ENCODE results near the gene REST. TPM values are rescaled to one million over a fixed set of nuclear protein-coding genes. Genes with fewer than 3 reads are reported as not detected.

Gene REST
- polyA plus RNA-seq, 1 experiment: 13.2 TPM

DNA sequence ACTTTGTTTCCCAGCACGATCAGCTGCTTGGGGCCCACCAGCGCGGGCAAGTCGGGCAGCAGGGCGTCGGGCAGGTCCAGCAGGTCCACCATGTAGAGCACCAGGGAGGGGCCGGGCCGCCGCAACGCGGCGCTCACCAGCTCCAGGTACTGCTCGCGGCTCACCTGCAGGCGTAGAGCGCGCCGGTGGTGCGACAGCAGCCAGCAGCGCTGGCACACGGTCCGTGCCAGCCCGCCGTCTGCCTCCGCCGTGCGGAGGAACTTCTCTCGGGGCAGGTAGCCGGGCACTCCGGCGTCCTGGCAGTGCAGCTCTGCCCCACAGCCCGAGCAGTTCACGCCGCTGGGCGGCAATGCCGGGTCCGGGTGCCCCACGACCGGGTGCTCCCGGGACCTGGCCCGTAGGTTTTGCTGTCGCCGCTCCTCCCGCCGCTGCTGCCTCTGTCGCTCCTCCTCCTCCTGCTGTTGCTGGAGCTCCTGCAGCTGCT is 69.2 kb downstream of the REST start:
- TF ChIP-seq, protein P1, sequence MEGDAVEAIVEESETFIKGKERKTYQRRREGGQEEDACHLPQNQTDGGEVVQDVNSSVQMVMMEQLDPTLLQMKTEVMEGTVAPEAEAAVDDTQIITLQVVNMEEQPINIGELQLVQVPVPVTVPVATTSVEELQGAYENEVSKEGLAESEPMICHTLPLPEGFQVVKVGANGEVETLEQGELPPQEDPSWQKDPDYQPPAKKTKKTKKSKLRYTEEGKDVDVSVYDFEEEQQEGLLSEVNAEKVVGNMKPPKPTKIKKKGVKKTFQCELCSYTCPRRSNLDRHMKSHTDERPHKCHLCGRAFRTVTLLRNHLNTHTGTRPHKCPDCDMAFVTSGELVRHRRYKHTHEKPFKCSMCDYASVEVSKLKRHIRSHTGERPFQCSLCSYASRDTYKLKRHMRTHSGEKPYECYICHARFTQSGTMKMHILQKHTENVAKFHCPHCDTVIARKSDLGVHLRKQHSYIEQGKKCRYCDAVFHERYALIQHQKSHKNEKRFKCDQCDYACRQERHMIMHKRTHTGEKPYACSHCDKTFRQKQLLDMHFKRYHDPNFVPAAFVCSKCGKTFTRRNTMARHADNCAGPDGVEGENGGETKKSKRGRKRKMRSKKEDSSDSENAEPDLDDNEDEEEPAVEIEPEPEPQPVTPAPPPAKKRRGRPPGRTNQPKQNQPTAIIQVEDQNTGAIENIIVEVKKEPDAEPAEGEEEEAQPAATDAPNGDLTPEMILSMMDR (IDR thresholded peaks at IDR 0.05; ENCODE audit: insufficient read depth, low read depth, low read length): peak; percentile 24
- CTCF ChIA-PET: interaction anchor here (1.6 to 2.4 kb wide), 2 partner anchors 14 to 187 kb away, joined by 7 to 11 read pairs; no protein-coding TSS in a partner anchor
- POLR2A ChIA-PET: no interaction called here
- peaks cover 6% of the 10 kb centered on the region for H3K36me3 ChIP-seq (ENCODE audit: control insufficient read depth, insufficient read depth, low read length)
- no peaks in the 10 kb centered on the region for H3K27me3 ChIP-seq (ENCODE audit: control insufficient read depth, insufficient read depth, low read length)
- peak overlapping the region; percentile 86 for H3K4me3 ChIP-seq (ENCODE audit: low read depth, low read length)
- no peak for DNase-seq (ENCODE audit: low read depth)

DNA sequence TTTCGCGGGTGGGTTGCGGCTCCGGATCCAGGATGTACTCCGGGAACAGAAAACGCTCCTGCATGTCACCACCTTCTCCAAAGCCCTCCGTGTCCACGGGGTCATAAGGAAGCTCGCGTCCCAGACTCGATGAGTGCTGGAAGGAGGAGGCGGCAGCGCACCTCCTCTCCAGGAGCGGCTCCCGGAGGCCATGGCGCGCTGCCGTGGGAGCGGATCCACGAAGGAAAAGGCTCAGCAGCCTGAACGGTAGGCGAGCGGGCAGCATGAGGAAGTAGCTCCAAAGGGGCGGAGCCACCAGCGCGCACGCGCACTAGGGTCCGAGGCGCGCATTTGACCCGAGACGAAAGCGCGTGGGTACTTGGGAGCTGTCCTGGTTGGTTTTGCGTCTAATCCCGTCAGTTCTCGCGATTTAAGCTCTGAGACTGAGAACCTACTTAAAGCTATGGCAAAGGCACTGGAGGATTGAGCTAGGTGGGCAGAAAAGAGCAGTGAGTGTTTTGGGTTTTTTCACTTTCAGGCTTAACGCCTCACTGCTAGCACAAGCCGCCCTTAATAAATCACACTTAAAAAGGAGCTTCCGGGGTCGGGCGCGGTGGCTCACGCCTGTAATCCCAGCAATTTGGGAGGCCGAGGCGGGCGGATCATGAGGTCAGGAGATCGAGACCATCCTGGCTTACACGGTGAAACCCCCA is 69.8 kb downstream of the REST start, which contains the start of gene NOA1:
Gene NOA1 (minus strand): TSS at position 286 of the 692 bp plus-strand sequence. CDS start 21 bp downstream, at position 265.
- TF ChIP-seq, protein P1 (IDR thresholded peaks at IDR 0.05; ENCODE audit: insufficient read depth, low read depth, low read length): no peak; the same call in 1 of the 2 replicates
- CTCF ChIA-PET: interaction anchor here (0.8 to 2.4 kb wide), 4 partner anchors 13 to 186 kb away, joined by 3 to 11 read pairs (median 5); no protein-coding TSS in a partner anchor
- peak within 1 kb of the TSS; percentile 86 for H3K4me3 ChIP-seq (ENCODE audit: low read depth, low read length)
- H3K27me3 ChIP-seq (ENCODE audit: control insufficient read depth, insufficient read depth, low read length): no peaks in the 10 kb centered on the region
- POLR2A ChIA-PET: interaction anchor here (0.6 to 1.1 kb wide), 3 partner anchors 29 to 142 kb away, joined by 3 to 4 read pairs (median 3); no protein-coding TSS in a partner anchor
- peaks cover 5% of the 10 kb centered on the region for H3K36me3 ChIP-seq (ENCODE audit: control insufficient read depth, insufficient read depth, low read length)
- peak; percentile 97 for DNase-seq (ENCODE audit: low read depth)

DNA sequence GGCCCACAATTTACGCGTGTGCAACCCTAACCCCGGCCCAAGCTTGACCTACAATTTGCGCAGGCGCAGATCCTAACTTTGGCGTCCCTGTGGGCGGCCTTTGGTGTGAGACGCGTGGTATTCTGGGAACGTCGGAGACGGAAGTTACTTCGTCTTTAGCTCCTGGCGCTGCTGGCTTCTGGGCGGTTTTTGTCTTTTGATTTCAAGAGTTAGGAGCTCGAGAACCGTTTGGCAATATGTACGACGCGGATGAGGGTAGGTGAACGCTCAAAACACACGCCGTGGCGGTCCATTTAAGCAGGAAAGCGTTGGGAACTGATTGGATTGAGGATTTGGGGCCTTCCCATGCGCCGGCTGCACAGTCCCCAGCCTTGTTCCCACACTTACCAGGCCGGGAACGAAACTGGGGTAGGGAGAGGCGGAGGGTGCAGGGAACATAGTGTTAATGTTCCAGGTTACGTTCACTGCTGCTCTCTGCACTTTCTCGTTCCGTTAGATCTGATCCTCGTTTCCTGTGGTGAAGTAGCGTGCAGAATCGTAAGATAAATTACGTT is 71.1 kb downstream of the REST start, which contains the start of gene POLR2B:
Gene POLR2B (plus strand): TSS at position 147 of the 554 bp plus-strand sequence. CDS start 90 bp downstream, at position 237.
- TF ChIP-seq, protein P1 (IDR thresholded peaks at IDR 0.05; ENCODE audit: insufficient read depth, low read depth, low read length): no peak
- POLR2A ChIA-PET: interaction anchor here (1.1 kb wide), 1 partner anchor 56 kb away, joined by 3 read pairs; no protein-coding TSS in a partner anchor
- CTCF ChIA-PET: interaction anchor here (0.9 to 2.4 kb wide), 3 partner anchors 11 to 21 kb away, joined by 3 to 11 read pairs (median 3); no protein-coding TSS in a partner anchor
- DNase-seq (ENCODE audit: low read depth): peak; percentile 55
- Histone ChIP-seq H3K27me3 (ENCODE audit: control insufficient read depth, insufficient read depth, low read length) (no peaks in the 10 kb centered on the region), H3K36me3 (ENCODE audit: control insufficient read depth, insufficient read depth, low read length) (no peaks in the 10 kb centered on the region), H3K4me3 (ENCODE audit: low read depth, low read length) (peak within 1 kb of the TSS; percentile 86)

DNA sequence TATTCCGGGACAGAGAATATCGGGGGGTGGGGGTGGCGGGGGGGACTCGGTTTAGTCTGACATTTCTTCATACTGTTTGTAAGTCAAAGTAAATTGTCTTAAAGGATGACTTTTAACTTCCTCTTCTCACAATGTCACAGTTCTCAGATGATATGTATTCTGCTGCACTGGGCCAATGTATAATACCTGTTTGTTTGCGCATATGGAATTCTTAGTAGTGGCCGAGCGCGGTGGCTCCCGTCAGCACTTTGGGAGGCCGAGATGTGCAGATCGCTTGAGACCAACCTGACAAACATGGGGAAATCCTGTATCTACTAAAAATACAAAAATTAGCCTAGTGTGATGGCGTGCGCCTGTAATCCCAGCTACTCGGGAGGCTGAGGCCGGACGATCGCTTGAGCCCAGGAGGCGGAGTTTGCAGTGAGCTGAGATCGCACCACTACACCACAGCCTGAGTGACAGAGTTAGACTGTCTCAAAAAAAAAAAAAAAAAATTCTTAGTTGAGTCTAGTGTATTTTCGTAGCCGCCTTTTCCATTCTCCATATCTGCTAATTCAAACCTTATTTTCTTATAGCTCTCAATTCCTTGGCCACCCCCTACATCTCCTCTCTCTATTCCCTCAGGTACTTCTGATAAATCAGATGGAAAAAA is 71.8 kb downstream of the REST start:
- Histone ChIP-seq H3K27me3 (ENCODE audit: control insufficient read depth, insufficient read depth, low read length) (no peaks in the 10 kb centered on the region), H3K36me3 (ENCODE audit: control insufficient read depth, insufficient read depth, low read length) (no peaks in the 10 kb centered on the region), H3K4me3 (ENCODE audit: low read depth, low read length) (peak overlapping the region; percentile 86)
- DNase-seq (ENCODE audit: low read depth): no peak
- TF ChIP-seq, protein P1 (IDR thresholded peaks at IDR 0.05; ENCODE audit: insufficient read depth, low read depth, low read length): no peak
- CTCF ChIA-PET: interaction anchor here (0.5 to 1.1 kb wide), 4 partner anchors 10 to 1755 kb away, joined by 3 read pairs; no protein-coding TSS in a partner anchor
- POLR2A ChIA-PET: interaction anchor here (0.5 to 0.6 kb wide), 2 partner anchors 45 to 72 kb away, joined by 6 to 15 read pairs; partner anchors contain the start of gene REST
